K562 (cell line): ENCODE data around the gene TRAF3IP1. TPM values are rescaled to one million over a fixed set of nuclear protein-coding genes. Genes with fewer than 3 reads are reported as not detected.

Source experiments
- CHD7 ChIP-seq: fragments of 200-600 bp; sonication (generic); IDR thresholded peaks from one replicate; pipeline ENCODE4 v1.6.1; 2012; ENCODE audit warnings: mild to moderate bottlenecking, low read depth, low read length, inconsistent platforms
- CSDE1 ChIP-seq, 2 experiments: fragments of 450-650 bp; IDR thresholded peaks; 2 replicates each; pipeline ENCODE4 v1.6.1; 2016; ENCODE audit warnings: mild to moderate bottlenecking in 1 of 2
- ESRRA ChIP-seq: fragments of 450-650 bp; IDR thresholded peaks from 2 replicates; pipeline ENCODE4 v1.6.1; 2014; ENCODE audit warnings: low read depth, mild to moderate bottlenecking, moderate library complexity, borderline replicate concordance
- HNRNPLL ChIP-seq: fragments of 200-400 bp; formaldehyde crosslinking; IDR thresholded peaks from 2 replicates; pipeline ENCODE4 v1.6.1; 2017; ENCODE audit warnings: low read length, low read depth, mild to moderate bottlenecking; ENCODE audit not compliant: poor library complexity, severe bottlenecking
- MCM2 ChIP-seq: fragments of 450-650 bp; IDR thresholded peaks from 2 replicates; pipeline ENCODE4 v1.6.1; 2017; ENCODE audit warnings: low read depth, mild to moderate bottlenecking
- MCM5 ChIP-seq: fragments of 450-650 bp; IDR thresholded peaks from 2 replicates; pipeline ENCODE4 v1.6.1; 2016; ENCODE audit warnings: low read depth
- NFRKB ChIP-seq: fragments of 450-650 bp; IDR thresholded peaks from 2 replicates; pipeline ENCODE4 v1.6.1; 2016; ENCODE audit warnings: low read depth
- NUFIP1 ChIP-seq: fragments of 450-650 bp; IDR thresholded peaks from 2 replicates; pipeline ENCODE4 v1.6.1; 2018; ENCODE audit not compliant: partially characterized antibody
- RUNX1 ChIP-seq: sonication (generic); IDR thresholded peaks from 2 replicates; pipeline ENCODE4 v1.6.1; 2016; ENCODE audit warnings: antibody characterized with exemption, low read depth
- SP1 ChIP-seq: sonication (generic); formaldehyde crosslinking; IDR thresholded peaks from 2 replicates; pipeline ENCODE4 v1.8.1; 2022; ENCODE audit warnings: mild to moderate bottlenecking, missing genetic modification reagents
- TFAP4 ChIP-seq: sonication (generic); formaldehyde crosslinking; IDR thresholded peaks from 2 replicates; pipeline ENCODE4 v1.8.0; 2022; ENCODE audit warnings: missing genetic modification reagents, mild to moderate bottlenecking, moderate library complexity, borderline replicate concordance
- polyA plus RNA-seq, 8 experiments: library from polyadenylated mRNA; depleted of rRNA in 4 of 8; stranded (reverse) in 5 of 8; unstranded in 3 of 8; fragments of >200 nt; fragmentation: Nextera tagmentation in 2 of 8; fragmentation: Illumina TruSeq in 1 of 8; extraction: Ambion mirVana in 2 of 8; extraction: Trizol in 1 of 8; gene quantifications; 2 replicates each; pipeline versions ENCODE4 v1.2.1 to v1.2.3, GENCODE V29; 2011 to 2014; ENCODE audit warnings: inconsistent platforms in 1 of 8, missing spikeins in 1 of 8
- total RNA-seq, 7 experiments: library from RNA; depleted of rRNA in 6 of 7; stranded (reverse); fragments of >200 nt in 6 of 7; fragmentation: Illumina TruSeq in 2 of 7; extraction: Trizol in 2 of 7; gene quantifications; 2 replicates each; pipeline versions ENCODE4 v1.2.1 to v1.2.3, GENCODE V29; 2011 to 2021; ENCODE audit warnings: low replicate concordance in 1 of 7
- TF ChIP-seq, protein P1 (sequence below): fragments of 150-350 bp; conservative IDR thresholded peaks from 2 replicates; pipeline ENCODE4 v1.6.1; 2014; ENCODE audit warnings: low read length

Gene TRAF3IP1
- total and polyA plus RNA-seq, 9 of the 15 experiments (the other 6 are each of a cell fraction or from before 2014, with no cell fraction given), result 1.3 to 7.4 (median 3.4) TPM

- TF ChIP-seq TFAP4 (CRISPR knock-in tag), result peak; percentile 58; the same call in 1 of the 2 replicates
- TF ChIP-seq MCM5, result no peak
- no peak for TF ChIP-seq CHD7
- no peak for TF ChIP-seq CSDE1 (IDR thresholded peaks at IDR 0.05)
- no peak for TF ChIP-seq NFRKB
- TF ChIP-seq RUNX1, result no peak
- TF ChIP-seq NUFIP1, result no peak
- peak; percentile 38 for TF ChIP-seq HNRNPLL
- TF ChIP-seq, protein P1, sequence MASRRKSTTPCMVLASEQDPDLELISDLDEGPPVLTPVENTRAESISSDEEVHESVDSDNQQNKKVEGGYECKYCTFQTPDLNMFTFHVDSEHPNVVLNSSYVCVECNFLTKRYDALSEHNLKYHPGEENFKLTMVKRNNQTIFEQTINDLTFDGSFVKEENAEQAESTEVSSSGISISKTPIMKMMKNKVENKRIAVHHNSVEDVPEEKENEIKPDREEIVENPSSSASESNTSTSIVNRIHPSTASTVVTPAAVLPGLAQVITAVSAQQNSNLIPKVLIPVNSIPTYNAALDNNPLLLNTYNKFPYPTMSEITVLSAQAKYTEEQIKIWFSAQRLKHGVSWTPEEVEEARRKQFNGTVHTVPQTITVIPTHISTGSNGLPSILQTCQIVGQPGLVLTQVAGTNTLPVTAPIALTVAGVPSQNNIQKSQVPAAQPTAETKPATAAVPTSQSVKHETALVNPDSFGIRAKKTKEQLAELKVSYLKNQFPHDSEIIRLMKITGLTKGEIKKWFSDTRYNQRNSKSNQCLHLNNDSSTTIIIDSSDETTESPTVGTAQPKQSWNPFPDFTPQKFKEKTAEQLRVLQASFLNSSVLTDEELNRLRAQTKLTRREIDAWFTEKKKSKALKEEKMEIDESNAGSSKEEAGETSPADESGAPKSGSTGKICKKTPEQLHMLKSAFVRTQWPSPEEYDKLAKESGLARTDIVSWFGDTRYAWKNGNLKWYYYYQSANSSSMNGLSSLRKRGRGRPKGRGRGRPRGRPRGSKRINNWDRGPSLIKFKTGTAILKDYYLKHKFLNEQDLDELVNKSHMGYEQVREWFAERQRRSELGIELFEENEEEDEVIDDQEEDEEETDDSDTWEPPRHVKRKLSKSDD, result no peak
- TF ChIP-seq SP1 (CRISPR knock-in tag), result peak; percentile 87
- no peak for TF ChIP-seq ESRRA
- no peak for TF ChIP-seq MCM2
These were observed 31.4 kb upstream of the TRAF3IP1 start (continued) for GRCh38 chr2:238288650-238289573.
